HG02623 (cell line): ENCODE data around the gene P4HTM.

Experiments
- ATAC-seq: cut with Tn5 transposase; IDR thresholded peaks from one replicate; pipeline ENCODE4 v1.9.1; 2021; ENCODE audit warnings: moderate library complexity; ENCODE audit not compliant: unreplicated experiment

P4HTM gene, protein sequence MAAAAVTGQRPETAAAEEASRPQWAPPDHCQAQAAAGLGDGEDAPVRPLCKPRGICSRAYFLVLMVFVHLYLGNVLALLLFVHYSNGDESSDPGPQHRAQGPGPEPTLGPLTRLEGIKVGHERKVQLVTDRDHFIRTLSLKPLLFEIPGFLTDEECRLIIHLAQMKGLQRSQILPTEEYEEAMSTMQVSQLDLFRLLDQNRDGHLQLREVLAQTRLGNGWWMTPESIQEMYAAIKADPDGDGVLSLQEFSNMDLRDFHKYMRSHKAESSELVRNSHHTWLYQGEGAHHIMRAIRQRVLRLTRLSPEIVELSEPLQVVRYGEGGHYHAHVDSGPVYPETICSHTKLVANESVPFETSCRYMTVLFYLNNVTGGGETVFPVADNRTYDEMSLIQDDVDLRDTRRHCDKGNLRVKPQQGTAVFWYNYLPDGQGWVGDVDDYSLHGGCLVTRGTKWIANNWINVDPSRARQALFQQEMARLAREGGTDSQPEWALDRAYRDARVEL

DNA sequence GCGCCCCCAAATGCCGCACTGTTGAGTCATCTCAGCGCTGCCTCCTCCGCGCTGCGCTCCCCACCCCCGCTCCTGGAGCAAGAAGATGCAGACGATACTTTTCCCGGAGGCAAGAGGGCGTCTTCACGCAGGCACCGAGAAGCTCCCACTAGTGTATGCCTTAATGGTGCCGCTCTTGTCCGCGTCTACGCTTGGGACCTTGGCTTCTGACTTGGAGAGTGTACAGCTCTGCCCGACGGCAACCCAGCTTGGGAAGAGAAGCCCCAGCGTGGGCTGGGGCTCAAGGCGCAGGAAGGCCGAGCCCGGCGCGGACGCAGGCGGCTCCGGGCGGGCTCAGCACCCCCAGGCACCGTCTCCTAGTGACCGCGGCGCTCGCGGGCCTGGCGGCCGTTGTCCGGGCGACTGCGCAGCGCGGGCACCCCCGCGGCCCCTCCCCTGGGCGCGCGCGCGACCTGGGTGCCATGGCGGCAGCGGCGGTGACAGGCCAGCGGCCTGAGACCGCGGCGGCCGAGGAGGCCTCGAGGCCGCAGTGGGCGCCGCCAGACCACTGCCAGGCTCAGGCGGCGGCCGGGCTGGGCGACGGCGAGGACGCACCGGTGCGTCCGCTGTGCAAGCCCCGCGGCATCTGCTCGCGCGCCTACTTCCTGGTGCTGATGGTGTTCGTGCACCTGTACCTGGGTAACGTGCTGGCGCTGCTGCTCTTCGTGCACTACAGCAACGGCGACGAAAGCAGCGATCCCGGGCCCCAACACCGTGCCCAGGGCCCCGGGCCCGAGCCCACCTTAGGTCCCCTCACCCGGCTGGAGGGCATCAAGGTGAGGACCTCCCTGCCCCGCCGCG lies at the start of gene P4HTM:
P4HTM (plus strand) TSS at position 446 of the 840 bp plus-strand sequence; CDS start at position 462, 16 bp downstream.
- peak; percentile 41 for ATAC-seq

DNA sequence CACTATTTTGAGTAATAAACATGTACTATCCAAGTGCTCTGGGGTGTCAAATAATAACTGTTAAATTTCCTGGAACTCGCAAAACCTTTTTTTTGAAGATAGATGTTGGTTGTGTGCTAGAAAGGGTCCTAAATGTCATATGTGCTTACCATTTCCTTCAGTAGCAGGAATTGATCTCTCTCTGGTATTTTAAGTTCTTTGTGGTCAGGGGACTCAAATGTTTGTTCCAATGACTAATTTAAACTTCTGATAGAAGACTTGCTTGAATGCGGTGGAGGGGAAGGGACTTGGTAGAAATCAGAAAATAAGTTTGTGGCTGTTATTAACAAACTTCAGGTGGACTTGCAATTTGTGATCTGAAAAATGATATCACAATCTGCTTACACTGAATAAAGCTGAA lies 44.6 kb upstream of the P4HTM start:
- ATAC-seq = no peak

DNA sequence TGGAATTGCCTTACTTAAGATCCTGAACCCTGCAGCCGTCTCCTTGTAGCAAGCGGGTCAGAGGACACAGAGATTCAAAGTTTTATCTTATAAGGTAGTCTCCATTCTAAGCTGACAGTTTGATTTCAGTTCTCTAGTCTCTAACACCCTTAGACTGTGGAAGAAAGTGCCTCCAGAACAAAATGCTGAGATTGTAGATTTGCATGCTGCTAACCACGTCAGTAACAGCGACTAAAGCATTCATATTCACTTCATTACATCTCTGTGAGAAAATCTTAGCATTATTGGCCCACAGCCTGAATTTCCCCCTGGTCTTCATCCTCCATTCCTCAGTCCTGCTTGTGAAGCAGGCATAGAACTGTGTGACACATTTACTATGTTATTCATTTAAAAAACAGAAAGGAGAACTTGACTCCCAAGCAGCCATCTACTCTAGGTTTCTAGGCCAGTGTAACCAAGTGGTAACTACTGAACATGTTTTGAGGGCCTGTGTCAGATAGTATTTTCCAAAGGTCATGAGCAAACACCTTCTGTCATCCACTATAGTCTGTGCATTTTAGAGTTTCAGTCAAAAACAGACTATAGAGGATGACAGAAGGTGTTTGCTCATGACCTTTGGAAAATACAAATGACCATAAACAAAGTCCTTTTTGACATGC lies 44.0 kb upstream of the P4HTM start:
- no peak for ATAC-seq

DNA sequence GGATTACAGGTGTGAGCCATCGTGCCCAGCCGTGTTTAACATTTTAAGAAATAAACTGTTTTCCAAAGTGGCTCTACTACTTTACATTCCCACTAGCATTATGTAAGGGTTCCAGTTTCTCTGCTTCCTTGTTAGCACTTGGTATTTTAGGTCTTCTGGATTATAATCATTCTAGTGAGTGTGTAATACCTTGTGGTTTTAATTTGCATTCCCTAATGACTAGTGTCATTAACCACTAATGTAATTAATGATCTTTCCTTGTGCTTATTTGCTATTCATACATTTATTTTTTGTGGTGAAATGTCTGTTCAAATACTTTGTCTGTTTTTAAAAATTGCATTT lies 40.7 kb upstream of the P4HTM start:
- ATAC-seq = no peak

DNA sequence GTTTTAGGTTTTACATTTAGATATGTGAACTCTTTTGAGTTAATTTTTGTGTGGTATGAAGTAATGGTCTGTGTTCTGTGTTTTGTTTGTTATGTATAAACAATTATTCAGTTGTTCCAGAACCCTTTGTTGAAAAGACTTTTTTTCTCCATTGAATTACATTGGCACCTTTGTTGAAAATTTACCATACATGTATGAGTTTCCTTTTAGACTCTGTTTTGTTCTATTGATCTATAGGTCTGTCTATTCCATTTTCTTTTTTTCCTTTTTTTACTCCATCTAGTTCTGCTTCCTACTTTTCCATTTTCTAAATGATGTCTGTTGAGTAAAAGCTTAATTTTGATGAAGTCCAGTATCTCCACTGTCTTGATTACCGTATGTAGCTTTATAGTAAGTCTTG lies 40.0 kb upstream of the P4HTM start:
- ATAC-seq = no peak

DNA sequence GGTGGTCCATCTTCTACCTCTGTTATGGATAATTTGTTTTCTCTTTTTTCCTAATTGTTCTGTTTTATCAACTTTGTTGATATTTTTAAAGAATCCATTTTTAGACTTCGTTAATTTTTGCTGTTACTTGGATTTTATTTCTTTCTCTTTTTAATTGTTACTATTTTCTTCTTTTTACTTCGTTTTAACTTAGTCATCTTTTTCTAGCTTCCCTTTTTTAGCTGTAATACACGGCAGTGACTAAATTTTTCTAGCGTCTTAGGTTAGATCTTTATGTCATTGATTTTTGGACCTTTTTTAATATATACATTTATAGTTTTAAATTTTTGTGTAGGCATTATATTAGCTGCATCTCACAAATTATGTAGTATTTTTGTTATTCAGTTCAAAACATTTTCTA lies 38.3 kb upstream of the P4HTM start:
- ATAC-seq = no peak

DNA sequence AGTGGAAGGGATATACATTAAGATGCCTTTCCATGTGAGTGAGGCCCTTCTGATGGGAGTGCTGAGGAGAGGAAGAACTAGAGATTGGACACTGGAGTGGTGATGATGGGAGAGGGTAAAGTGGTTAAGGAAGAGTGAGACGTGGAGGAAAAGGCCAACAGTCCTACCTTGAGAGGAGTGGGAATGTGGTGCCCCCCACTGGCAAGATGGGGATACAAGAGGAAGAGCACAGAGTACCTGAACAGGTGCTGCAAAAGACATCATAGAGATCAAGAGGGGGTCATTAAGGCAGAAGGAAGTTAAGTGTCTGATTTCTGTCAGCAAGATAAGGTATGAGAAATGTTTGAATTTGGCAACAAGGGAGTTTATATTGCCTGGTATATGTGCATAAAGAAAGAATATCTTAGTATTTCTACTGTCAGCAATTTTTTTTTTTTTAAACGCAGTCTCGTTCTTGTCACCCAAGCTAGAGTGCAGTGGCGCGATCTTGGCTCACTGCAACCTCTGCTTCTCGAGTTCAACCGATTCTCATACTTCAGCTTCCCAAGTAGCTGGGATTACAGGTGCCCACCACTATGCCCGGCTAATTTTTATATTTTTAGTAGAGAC lies 37.4 kb upstream of the P4HTM start:
- no peak for ATAC-seq

DNA sequence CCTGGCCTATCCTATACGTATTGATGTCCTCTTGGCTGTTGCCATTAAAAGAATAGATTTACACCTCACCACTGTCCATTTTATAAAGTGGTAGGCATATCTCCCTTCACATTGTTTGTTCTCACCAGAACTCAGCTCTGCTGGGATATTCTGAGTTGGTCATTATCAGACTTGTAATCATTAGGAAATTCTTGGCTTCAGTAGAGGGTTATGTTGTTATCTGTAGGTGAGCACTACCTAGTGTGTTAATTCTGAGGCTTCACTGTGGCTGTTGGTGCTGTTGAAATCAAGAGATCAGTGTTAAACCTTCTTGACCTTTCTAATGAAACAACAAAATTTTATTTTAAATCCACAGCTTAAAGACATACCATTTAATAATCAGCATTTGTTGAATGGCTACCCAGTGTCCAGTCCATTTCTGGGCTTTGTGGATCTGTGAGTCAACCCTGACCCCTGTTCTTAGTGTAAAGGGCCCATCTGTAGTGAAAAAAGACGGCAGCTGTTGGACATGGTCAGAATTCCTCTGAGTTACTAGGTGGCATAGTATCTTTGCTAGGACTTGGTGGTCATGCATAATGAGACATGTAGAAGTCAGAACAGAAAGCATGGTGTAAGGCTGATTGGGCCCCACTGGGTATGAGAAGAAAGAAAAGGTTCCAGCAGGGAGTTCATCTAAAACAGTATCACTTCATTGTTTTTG lies 32.9 kb upstream of the P4HTM start:
- ATAC-seq = no peak

DNA sequence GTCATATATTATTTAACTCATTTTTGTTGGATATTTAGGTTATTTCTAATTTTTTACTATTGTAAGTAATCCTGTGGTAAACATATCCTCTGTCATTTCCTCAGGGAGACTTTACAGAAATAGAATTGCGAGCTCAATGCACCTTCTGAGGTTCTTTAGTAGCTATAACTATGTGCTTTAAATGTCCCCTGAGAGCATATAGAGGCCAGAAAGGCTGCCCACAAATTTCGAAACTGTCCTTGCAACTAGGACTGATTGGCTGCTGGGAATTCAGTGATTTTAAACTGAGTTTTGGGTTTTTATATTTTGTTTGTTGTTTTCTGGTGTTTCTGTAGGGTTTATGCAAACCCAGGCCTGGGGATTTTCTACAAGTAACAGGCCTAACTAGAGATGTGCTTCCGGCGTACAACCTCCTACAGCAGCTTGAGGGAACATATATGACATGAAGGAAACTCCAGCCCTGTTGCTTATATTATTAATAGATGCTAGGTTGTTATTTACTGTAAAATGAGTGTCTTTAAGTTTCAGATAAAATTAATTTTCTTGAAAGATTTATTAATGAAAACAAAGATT lies 29.1 kb upstream of the P4HTM start:
- no peak for ATAC-seq

DNA sequence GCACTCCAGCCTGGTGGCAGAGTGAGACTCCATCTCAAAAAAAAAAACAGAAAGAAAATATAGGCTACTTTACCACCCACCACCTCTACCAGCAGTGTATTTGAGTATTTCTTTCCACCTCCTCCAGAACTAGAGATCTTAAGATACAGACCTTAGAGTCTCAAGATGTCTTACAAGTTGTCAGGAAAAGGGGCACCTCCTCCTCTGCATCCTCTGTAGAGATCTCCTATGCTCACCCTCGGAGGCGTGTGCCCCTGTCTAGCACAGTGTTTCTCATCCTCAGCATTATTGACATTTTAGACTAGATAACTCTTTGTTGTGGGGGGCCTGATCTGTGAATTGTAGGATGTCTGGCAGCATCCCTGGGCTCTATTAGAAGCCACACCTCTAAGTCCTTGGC lies 27.7 kb upstream of the P4HTM start:
- ATAC-seq = no peak

DNA sequence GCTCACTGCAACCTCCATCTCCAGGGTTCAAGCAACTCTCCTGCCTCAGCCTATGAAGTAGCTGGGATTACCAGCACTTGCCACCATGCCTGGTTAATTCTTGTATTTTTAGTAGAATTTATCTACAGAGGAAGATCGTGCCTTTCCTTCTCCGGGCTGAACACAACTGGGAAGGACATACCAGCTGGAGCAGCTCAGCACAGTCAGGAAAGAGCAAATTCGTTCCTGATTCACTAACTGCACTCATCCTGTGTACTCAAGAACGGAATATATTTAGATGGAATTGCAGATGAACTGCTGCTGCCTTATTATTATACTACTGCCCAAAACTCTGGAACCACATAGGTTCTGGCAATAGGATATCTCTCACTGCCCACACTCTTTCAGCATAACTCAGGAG lies 27.1 kb upstream of the P4HTM start:
- ATAC-seq = no peak

DNA sequence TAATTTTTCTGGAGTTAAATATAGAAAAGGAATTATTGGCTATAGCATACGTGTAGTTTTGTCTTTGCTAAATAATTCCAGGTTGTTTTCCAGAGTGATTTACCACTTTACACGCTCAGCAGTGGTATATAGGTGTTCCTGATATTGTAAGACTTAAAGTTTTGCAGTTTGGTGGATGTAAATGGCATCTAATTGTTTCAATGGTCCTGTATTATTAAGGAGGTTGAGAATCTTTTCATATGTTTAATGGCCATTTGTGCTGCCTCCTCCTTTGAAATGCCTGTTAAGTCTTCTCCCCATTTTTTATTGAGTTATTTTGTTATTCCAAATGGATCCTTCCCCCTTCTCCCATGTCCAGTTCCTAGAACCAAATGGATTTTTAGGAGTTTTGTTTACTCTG lies 26.4 kb upstream of the P4HTM start:
- no peak for ATAC-seq

DNA sequence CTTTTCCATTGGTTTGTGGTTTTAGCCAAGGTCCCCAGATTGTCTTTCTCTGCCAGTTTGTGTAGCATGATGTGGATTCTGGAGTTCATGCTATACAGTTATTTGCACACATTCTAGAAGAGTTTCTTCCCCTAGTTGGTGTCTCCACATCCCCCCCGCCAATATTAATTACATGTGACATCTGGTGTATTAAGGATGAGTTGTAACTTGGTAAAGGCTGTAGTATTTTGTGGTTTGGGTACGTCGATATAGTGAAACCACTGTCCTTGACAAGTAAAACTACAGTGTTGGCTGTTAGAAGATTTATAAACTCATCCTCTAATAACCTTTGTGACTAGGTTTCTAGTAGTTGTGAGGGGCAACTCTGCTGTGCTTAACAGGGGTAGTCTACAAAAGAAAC lies 23.7 kb upstream of the P4HTM start:
- ATAC-seq = no peak

DNA sequence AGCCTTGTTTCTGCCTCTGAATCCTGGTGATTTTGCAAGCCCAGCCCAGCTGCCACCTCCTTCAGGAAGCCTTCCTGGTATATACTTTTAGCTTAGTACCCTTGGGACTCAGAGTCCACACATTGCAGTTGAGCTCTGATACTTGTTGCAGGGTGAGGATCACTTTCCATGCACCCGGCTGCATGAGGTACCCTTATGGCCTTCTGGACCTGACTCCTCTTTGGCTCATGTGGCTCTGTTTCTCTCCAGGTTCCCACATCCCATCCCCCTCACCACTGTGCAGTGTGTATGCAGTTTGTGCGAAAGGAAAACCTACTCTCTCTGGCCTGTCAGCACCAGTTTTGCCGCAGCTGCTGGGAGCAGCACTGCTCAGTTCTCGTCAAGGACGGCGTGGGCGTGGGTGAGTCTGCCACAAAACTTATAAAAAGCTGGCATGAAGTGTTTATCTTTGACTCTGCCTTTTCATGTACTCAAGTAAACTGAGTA lies 23.1 kb upstream of the P4HTM start:
- ATAC-seq = no peak

DNA sequence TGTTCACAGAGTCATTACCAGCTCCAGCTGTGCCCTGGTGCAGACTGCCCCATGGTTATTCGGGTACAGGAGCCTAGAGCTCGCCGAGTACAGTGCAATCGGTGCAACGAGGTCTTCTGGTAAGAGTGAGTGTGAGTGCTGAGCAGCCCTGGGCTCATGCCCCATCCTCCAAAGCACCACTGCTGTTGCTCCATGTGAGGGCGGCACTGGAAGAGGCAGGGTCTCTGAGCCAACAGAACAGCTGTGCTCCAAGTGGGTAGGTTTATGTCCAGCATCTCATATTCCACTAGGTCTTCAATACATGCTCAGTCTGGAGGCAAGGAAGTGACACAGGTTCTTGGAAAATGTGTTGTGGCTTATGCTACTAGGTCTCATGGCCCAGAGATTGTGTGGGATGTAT lies 19.5 kb upstream of the P4HTM start:
- no peak for ATAC-seq

DNA sequence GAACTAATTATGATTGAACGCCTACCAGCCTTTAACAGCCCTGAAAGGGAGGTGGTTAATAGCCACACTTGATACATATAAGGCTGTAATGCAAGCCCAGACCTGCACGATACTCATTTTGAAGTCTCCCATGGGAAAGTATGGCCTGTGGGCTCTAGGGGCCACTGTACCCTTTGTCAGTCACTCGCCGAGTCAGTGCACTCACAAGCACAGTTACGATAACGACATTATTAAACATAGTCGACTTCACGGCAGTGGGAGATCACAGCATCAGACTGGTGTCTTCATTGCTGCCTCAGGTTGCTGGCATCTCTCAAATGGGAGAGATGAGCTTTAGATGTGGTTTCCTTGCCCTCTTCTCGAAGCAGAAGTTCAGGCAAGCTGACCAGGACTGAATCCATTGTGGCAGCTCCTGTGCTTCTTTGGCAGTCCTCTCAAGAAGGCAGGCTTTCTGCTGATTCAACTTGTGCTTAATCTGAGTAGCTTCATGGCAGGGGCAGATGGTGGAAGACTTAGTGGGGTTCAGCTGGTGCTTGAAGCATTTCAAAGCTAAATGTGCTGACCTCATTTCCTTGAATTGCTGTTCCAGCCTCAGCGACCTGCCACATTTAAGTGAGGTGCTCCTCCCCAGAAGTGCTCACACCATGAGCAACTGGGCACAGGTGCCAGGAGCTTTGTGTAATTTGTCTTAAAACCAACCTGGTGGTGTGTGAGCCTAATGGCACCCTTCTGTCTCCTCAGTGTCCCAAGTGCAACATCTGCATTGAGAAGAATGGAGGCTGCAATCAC lies 15.8 kb upstream of the P4HTM start:
- no peak for ATAC-seq

DNA sequence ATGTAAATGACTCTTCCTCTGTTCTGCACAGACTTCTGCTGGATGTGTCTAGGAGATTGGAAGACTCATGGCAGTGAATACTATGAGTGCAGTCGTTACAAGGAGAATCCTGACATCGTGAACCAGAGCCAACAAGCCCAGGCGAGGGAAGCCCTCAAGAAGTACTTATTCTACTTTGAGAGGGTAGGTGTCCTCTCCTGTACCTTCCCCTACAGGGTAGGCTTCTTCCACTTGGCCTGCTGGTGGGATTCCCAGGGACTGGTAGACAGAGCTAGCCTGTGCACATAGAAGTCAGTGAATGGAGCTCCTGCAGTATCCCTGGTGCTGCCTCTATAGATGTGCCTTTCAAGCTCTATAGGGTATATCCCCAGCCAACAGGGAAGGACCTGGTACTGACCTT lies 10.6 kb upstream of the P4HTM start:
- no peak for ATAC-seq

DNA sequence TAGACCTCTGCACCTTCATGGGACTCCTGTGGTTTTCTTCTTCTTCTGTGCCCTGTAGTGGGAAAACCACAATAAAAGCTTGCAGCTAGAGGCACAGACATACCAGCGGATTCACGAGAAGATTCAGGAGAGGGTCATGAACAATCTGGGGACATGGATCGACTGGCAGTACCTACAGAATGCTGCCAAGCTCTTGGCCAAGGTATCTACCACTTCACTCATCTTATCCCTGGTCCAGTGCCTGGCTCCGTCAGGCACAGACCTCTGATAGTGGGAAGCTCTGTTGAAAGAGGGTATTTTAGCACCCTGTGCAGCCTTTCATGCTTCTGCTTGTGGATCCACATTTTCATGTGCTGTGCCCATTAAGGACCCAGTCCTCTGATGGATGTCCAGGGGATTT lies 9.7 kb upstream of the P4HTM start:
- ATAC-seq = no peak

DNA sequence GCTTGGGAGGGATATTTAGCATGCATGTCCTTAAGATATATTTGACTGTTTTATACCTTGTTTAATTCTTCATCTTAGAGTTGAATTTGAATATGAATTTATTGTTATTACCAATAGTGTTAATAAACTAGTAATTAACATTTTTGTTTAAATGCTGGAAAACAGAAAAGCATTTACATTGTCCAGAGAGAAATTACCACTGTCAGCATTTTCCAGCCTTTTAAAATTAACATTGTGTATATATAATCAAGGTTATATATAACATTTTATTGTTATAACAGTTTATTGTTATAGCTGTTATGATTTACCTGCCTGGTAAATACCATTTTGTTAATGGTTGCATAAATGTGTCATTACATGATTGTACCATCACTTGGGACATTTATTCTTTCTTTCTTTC lies 8.0 kb upstream of the P4HTM start:
- ATAC-seq = no peak
